ENCODE data around the gene ZSWIM4. TPM values are rescaled to one million over a fixed set of nuclear protein-coding genes. Genes with fewer than 3 reads are reported as not detected.

ZSWIM4 gene
- polyA plus RNA-seq, 1 of the 3 experiments (the other 2 are of a cell fraction): 4.7 TPM

DNA sequence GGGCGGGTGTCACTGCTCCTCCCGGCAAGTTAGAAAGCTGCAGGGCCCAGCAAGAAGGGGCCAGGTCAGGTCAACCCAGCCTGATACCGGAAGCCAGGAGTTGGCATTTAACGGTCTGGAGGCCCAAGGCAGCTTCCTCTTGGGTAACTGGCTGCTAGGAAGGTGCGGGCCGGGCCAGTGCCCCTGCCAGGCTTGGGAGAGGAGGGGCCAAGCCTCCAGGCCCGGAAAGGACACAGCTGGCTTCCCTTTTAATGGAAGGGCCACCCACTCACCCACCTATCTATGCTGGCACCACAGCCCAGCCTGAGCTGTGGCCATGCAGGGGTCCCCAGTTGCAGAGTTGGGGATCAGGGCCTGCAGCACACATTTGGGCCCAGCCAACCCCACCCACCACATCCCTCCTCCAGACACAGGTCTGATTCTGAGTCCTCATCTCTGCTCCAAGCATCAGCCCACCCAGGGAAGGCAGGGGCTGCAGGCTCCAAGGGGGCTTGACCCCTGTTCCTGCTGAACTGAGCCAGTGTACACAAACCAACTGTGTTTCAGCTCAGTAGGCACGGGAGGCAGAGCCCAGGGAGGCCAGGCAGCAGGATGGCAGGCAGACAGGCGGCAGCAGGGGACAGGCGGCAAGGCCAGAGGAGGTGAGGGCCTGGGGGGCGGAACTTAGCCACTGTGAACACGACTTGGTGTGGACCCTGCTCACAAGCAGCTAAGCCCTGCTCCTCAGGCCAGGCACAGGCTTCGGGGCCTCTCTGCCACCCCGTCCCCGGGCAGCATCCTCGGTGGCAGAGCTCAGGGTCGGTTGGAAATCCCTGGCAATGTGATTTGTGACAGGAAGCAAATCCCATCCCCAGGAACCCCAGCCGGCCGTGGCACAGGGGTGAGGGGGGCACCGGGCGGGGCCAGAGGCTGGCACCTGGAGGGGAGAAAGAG, 40.8 kb downstream of the ZSWIM4 start:
- no peak overlapping the region for H2AFZ ChIP-seq (ENCODE audit: low read depth)
- peak overlapping the region; percentile 84 to 97 for H3K27ac ChIP-seq (ENCODE audit: low read depth in 2 of 2, low read length in 1 of 2)
- H3K4me3 ChIP-seq (ENCODE audit: low read depth in 2 of 2, low read length in 1 of 2): no peak overlapping the region
- TF ChIP-seq RCOR1 (IDR thresholded peaks at IDR 0.05; ENCODE audit: low read length) (no peak), ELF1 (IDR thresholded peaks at IDR 0.05) (no peak), MEF2A (IDR thresholded peaks at IDR 0.05; ENCODE audit: borderline replicate concordance, low read depth) (no peak), NFIC (IDR thresholded peaks at IDR 0.05; ENCODE audit: borderline replicate concordance) (no peak), TEAD4 (IDR thresholded peaks at IDR 0.05; ENCODE audit: borderline replicate concordance, insufficient read depth) (no peak), EP300 (IDR thresholded peaks at IDR 0.05; ENCODE audit: borderline replicate concordance in 1 of 2, low read depth in 1 of 2, low read length in 1 of 2) (no peak), SMC3 (IDR thresholded peaks at IDR 0.05; ENCODE audit: low read depth, low read length) (no peak)
- TF ChIP-seq, protein P1, sequence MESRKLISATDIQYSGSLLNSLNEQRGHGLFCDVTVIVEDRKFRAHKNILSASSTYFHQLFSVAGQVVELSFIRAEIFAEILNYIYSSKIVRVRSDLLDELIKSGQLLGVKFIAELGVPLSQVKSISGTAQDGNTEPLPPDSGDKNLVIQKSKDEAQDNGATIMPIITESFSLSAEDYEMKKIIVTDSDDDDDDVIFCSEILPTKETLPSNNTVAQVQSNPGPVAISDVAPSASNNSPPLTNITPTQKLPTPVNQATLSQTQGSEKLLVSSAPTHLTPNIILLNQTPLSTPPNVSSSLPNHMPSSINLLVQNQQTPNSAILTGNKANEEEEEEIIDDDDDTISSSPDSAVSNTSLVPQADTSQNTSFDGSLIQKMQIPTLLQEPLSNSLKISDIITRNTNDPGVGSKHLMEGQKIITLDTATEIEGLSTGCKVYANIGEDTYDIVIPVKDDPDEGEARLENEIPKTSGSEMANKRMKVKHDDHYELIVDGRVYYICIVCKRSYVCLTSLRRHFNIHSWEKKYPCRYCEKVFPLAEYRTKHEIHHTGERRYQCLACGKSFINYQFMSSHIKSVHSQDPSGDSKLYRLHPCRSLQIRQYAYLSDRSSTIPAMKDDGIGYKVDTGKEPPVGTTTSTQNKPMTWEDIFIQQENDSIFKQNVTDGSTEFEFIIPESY (IDR thresholded peaks at IDR 0.05; ENCODE audit: borderline replicate concordance, low read depth): no peak
- TF ChIP-seq, protein P2, sequence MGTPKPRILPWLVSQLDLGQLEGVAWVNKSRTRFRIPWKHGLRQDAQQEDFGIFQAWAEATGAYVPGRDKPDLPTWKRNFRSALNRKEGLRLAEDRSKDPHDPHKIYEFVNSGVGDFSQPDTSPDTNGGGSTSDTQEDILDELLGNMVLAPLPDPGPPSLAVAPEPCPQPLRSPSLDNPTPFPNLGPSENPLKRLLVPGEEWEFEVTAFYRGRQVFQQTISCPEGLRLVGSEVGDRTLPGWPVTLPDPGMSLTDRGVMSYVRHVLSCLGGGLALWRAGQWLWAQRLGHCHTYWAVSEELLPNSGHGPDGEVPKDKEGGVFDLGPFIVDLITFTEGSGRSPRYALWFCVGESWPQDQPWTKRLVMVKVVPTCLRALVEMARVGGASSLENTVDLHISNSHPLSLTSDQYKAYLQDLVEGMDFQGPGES (IDR thresholded peaks at IDR 0.05; ENCODE audit: low read depth, low read length): no peak
- TF ChIP-seq, protein P3, sequence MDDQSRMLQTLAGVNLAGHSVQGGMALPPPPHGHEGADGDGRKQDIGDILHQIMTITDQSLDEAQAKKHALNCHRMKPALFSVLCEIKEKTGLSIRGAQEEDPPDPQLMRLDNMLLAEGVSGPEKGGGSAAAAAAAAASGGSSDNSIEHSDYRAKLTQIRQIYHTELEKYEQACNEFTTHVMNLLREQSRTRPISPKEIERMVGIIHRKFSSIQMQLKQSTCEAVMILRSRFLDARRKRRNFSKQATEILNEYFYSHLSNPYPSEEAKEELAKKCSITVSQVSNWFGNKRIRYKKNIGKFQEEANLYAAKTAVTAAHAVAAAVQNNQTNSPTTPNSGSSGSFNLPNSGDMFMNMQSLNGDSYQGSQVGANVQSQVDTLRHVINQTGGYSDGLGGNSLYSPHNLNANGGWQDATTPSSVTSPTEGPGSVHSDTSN (IDR thresholded peaks at IDR 0.05): no peak
- POLR2A ChIA-PET: interaction anchor here (0.7 to 1.5 kb wide), 3 partner anchors 10 to 48 kb away, joined by 3 to 5 read pairs (median 5); no protein-coding TSS in a partner anchor
- peaks cover 47 to 58% of the 10 kb centered on the region in 2 experiments for H3K4me1 ChIP-seq (ENCODE audit: control insufficient read depth in 1 of 2, insufficient read depth in 2 of 2, low read depth in 1 of 2, low read length in 1 of 2)
- WGBS (ENCODE audit: low lambda C conversion rate): 0% methylated on average over 1 of the region's 21 CpGs
- H3K79me2 ChIP-seq (ENCODE audit: insufficient read depth): peaks cover 71% of the 10 kb centered on the region
- H4K20me1 ChIP-seq (ENCODE audit: insufficient read depth): peaks cover 97% of the 10 kb centered on the region
- H3K9ac ChIP-seq: peak overlapping the region; percentile 99; the same call in 1 of the 2 replicates
- no peak for DNase-seq
- peak overlapping the region; percentile 93 for H3K4me2 ChIP-seq
- H3K36me3 ChIP-seq (replicated peaks in 1 of 2; ENCODE audit: control insufficient read depth in 1 of 2, insufficient read depth in 2 of 2, low read length in 1 of 2): peaks cover 27 to 71% of the 10 kb centered on the region in 2 experiments
- H3K9me2 ChIP-seq: no peaks in the 10 kb centered on the region
- no peaks in the 10 kb centered on the region for H3K9me3 ChIP-seq
- no peaks in the 10 kb centered on the region for H3K27me3 ChIP-seq (ENCODE audit: insufficient read depth)
- peaks cover 96% of the 10 kb centered on the region for H3F3A ChIP-seq (replicated peaks; ENCODE audit: insufficient read depth)
- CTCF ChIA-PET: interaction anchor here (0.6 to 8.4 kb wide), 13 partner anchors 11 to 871 kb away, joined by 3 to 61 read pairs (median 5); partner anchors contain the start of gene ZSWIM4

Data from SK-N-SH (cell line).